Measurements from ENCODE around the gene DNM2.

GRCh38 chr19:10769533-10770491 is 51.9 kb downstream of the DNM2 start:
- TF ChIP-seq POLR2AphosphoS5 (IDR thresholded peaks at IDR 0.05; ENCODE audit: low read depth, low read length): no peak
- TF ChIP-seq, protein P1, sequence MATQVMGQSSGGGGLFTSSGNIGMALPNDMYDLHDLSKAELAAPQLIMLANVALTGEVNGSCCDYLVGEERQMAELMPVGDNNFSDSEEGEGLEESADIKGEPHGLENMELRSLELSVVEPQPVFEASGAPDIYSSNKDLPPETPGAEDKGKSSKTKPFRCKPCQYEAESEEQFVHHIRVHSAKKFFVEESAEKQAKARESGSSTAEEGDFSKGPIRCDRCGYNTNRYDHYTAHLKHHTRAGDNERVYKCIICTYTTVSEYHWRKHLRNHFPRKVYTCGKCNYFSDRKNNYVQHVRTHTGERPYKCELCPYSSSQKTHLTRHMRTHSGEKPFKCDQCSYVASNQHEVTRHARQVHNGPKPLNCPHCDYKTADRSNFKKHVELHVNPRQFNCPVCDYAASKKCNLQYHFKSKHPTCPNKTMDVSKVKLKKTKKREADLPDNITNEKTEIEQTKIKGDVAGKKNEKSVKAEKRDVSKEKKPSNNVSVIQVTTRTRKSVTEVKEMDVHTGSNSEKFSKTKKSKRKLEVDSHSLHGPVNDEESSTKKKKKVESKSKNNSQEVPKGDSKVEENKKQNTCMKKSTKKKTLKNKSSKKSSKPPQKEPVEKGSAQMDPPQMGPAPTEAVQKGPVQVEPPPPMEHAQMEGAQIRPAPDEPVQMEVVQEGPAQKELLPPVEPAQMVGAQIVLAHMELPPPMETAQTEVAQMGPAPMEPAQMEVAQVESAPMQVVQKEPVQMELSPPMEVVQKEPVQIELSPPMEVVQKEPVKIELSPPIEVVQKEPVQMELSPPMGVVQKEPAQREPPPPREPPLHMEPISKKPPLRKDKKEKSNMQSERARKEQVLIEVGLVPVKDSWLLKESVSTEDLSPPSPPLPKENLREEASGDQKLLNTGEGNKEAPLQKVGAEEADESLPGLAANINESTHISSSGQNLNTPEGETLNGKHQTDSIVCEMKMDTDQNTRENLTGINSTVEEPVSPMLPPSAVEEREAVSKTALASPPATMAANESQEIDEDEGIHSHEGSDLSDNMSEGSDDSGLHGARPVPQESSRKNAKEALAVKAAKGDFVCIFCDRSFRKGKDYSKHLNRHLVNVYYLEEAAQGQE (IDR thresholded peaks at IDR 0.05; ENCODE audit: insufficient read depth in 1 of 2, low read depth in 2 of 2, low read length in 2 of 2): no peak
- no peak for TF ChIP-seq TAF1 (IDR thresholded peaks at IDR 0.05; ENCODE audit: borderline replicate concordance, insufficient read depth, low read length)
